NB4 (cell line): Measurements from ENCODE around the gene MRS2.

Experiments
- MAX ChIP-seq: IDR thresholded peaks from 2 replicates; pipeline ENCODE4 v1.6.1; 2011; ENCODE audit warnings: low read depth, low read length
- TF ChIP-seq, protein P1 (sequence below): IDR thresholded peaks from one replicate; pipeline ENCODE4 v1.5.1; 2012; ENCODE audit warnings: low read depth, low read length

- TF ChIP-seq, protein P1, sequence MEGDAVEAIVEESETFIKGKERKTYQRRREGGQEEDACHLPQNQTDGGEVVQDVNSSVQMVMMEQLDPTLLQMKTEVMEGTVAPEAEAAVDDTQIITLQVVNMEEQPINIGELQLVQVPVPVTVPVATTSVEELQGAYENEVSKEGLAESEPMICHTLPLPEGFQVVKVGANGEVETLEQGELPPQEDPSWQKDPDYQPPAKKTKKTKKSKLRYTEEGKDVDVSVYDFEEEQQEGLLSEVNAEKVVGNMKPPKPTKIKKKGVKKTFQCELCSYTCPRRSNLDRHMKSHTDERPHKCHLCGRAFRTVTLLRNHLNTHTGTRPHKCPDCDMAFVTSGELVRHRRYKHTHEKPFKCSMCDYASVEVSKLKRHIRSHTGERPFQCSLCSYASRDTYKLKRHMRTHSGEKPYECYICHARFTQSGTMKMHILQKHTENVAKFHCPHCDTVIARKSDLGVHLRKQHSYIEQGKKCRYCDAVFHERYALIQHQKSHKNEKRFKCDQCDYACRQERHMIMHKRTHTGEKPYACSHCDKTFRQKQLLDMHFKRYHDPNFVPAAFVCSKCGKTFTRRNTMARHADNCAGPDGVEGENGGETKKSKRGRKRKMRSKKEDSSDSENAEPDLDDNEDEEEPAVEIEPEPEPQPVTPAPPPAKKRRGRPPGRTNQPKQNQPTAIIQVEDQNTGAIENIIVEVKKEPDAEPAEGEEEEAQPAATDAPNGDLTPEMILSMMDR = no peak
- TF ChIP-seq MAX = no peak
These were observed 24.2 kb downstream of the MRS2 start for GRCh38 chr6:24426729-24427446.
